GM19395 (cell line): Measurements from ENCODE around the gene RGP1.

Experiments used
- ATAC-seq: cut with Tn5 transposase; IDR thresholded peaks from one replicate; pipeline ENCODE4 v1.9.1; 2021; ENCODE audit warnings: mild to moderate bottlenecking, moderate library complexity; ENCODE audit not compliant: unreplicated experiment

RGP1 gene

DNA sequence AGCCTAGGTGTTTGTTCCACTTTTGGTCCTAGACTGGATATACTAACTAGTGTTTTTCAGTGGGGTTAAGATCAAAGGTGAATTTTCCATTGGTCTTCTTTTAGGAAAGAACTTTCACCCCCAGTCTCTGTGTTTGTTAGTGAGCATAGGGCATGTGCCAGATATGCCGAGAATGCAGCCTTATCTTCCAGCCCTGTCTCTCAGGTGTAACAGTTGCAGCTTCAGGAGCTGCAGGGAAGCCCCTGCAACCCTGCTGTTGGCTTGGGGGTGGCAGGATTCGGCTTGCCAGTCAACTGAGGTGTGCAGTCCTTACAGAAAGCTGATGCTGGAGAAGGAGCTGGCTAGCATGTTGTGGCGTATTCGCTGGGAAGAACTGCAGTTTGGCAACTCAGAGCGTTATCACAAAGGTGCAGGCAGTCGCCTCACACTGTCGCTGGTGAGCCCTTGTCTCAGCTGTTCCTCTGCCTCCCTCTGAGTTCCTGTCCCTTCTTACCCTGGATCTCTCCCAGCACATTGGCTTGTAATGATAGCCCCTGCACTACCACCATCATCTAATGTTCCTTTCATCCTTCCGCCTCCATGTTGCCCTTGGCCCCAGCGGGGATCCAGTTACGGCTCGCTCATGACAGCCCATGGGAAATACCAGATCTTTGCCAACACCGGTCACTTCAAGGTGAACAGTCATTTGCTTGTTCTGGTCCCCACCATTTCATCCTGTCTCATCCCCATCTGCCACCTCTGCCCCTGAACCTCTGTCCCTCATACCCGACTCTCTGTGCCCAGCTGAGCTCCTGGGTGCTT, 52.4 kb downstream of the RGP1 start:
- ATAC-seq, result no peak

GRCh38 chr9:35806101-35806500, 57.0 kb downstream of the RGP1 start:
- ATAC-seq, result no peak
